Heart left ventricle (tissue), 16 donors: ENCODE data around the gene SYNGR2. TPM values are rescaled to one million over a fixed set of nuclear protein-coding genes. Genes with fewer than 3 reads are reported as not detected.

ENCODE experiments used
- ATAC-seq, 4 donors: fragments of 200-7000 bp; cut with Tn5 transposase; one replicate each; pipeline ENCODE4 v1.9.1; 2020 to 2022; ENCODE audit warnings: moderate library complexity in 4 of 4, mild to moderate bottlenecking in 3 of 4, moderate number of reproducible peaks in 1 of 4
- DNase-seq, 5 donors: peaks; one replicate each; pipeline ENCODE4 v3.0.0-alpha.2; 2020
- H3K27ac ChIP-seq, 12 donors: fragments of 200-600 bp; sonication (generic) in 4 of 12; one replicate each; pipeline versions ENCODE4 v1.5.0 to v1.8.0; 2016 to 2022; ENCODE audit warnings: mild to moderate bottlenecking in 2 of 12
- H3K27me3 ChIP-seq, 9 donors: fragments of 200-600 bp; sonication (generic) in 2 of 9; one replicate each; pipeline versions ENCODE4 v1.5.1 to v1.8.0; 2016 to 2022; ENCODE audit warnings: mild to moderate bottlenecking in 3 of 9
- H3K36me3 ChIP-seq, 9 donors: fragments of 200-600 bp; sonication (generic) in 2 of 9; one replicate each; pipeline versions ENCODE4 v1.5.0 to v1.8.0; 2018 to 2022; ENCODE audit warnings: mild to moderate bottlenecking in 2 of 9
- H3K4me1 ChIP-seq, 12 donors: fragments of 200-600 bp; sonication (generic) in 4 of 12; one replicate each; pipeline versions ENCODE4 v1.5.0 to v1.8.0; 2016 to 2022; ENCODE audit warnings: mild to moderate bottlenecking in 3 of 12
- H3K4me3 ChIP-seq, 12 donors: fragments of 200-600 bp; sonication (generic) in 4 of 12; one replicate each; pipeline versions ENCODE4 v1.5.0 to v1.8.0; 2017 to 2022; ENCODE audit warnings: mild to moderate bottlenecking in 9 of 12, moderate library complexity in 4 of 12
- H3K9me3 ChIP-seq, 12 donors: fragments of 200-600 bp; sonication (generic) in 4 of 12; one replicate each; pipeline versions ENCODE4 v1.5.0 to v1.8.0; 2016 to 2022; ENCODE audit warnings: mild to moderate bottlenecking in 1 of 12
- POLR2A ChIP-seq, 2 donors: fragments of 450-650 bp; IDR thresholded peaks; one replicate each; pipeline ENCODE4 v1.6.1; 2017; ENCODE audit warnings: antibody characterized with exemption in 2 of 2, mild to moderate bottlenecking in 2 of 2, moderate library complexity in 2 of 2
- WGBS, 4 donors: extraction: QIAGEN DNeasy Blood & Tissue Kit in 2 of 4; methylation state at CpG; one replicate each; pipeline versions ENCODE4 v1.1.5 to v1.1.7; 2013 to 2018; 5-methylcytosine and 5-hydroxymethylcytosine counted together
- intact Hi-C, 10 donors: fragments of 100-400 bp; cut with DNase I; formaldehyde crosslinking; loops; one replicate each; pipeline versions ENCODE4 v1.11.1 to v1.14.2; 2022
- polyA plus RNA-seq, 2 donors: library from polyadenylated mRNA; stranded (reverse); fragments of 200-250 nt; gene quantifications; one replicate each; pipeline ENCODE4 v1.2.3, GENCODE V29; 2013
- total RNA-seq, 9 donors: library from RNA; depleted of rRNA in 2 of 9; stranded (reverse); fragments of >200 nt in 2 of 9; fragmentation: NEBNext Ultra II Directional in 3 of 9; extraction: Animal tissue kit (Norgen Biotek cat#: 25700) in 3 of 9; gene quantifications; one replicate each; pipeline versions ENCODE4 v1.1.0 to v1.2.4, GENCODE V29; 2016 to 2023
- TF ChIP-seq, protein P1 (sequence below), 12 donors: fragments of 200-600 bp; sonication (generic) in 4 of 12; IDR thresholded peaks; one replicate each; pipeline versions ENCODE4 v1.5.0 to v1.8.0; 2018 to 2022; ENCODE audit warnings: antibody characterized with exemption in 12 of 12, mild to moderate bottlenecking in 5 of 12
- donor health status: ischemic (EF 13 %, LVEDD 7.1; RV severe dilation, severe dysfunction).
- donor health status: healthy with polysubstance abuse.
- donor health status: DM: no; HTN: yes; CAD: no.
- donor health status: DM: no; HTN: no; CAD: no.
- donor health status: ischemic (EF 25% LVEDD 6.9; RV normal size, moderate dysfunction).
- donor health status: ischemic (EF 25% LVEDD 5.7; RV mildly dilated, moderate dysfunction).
- donor health status: healthy.
- donor health status: DM: yes; HTN: yes; CAD: no.
- donor health status: ischemic (EF 35%, LVEDD 5.7; RV mildly dilated, moderate dysfunction).
- donor health status: nonischemic (EF 11% LVEDD 7.7; RV severe dilation, severe dysfunction).
- donor health status: DM: yes; HTN: yes; CAD: no.
- donor health status: PGD.
- donor health status: ischemic (EF 29% LVEDD 5.4; RV normal size, mild dysfunction).
- donor health status: nonischemic (EF 23%, LVEDD 6.1; RV moderate dilation, normal function).

SYNGR2 gene
- total and polyA plus RNA-seq, 11 donors, result 99.5 to 268 (median 135) TPM

GRCh38 chr17:78210111-78210510 lies 41.7 kb downstream of the SYNGR2 start:
- DNase-seq, result no peak
- peaks cover 0 to 11% (median 0%) of the 10 kb centered on the region in 9 donors for H3K36me3 ChIP-seq
- H3K4me3 ChIP-seq, result no peak overlapping the region
- no peak for ATAC-seq
- H3K27ac ChIP-seq, result no peak overlapping the region
- no peak for TF ChIP-seq POLR2A (IDR thresholded peaks at IDR 0.05)
- TF ChIP-seq, protein P1, sequence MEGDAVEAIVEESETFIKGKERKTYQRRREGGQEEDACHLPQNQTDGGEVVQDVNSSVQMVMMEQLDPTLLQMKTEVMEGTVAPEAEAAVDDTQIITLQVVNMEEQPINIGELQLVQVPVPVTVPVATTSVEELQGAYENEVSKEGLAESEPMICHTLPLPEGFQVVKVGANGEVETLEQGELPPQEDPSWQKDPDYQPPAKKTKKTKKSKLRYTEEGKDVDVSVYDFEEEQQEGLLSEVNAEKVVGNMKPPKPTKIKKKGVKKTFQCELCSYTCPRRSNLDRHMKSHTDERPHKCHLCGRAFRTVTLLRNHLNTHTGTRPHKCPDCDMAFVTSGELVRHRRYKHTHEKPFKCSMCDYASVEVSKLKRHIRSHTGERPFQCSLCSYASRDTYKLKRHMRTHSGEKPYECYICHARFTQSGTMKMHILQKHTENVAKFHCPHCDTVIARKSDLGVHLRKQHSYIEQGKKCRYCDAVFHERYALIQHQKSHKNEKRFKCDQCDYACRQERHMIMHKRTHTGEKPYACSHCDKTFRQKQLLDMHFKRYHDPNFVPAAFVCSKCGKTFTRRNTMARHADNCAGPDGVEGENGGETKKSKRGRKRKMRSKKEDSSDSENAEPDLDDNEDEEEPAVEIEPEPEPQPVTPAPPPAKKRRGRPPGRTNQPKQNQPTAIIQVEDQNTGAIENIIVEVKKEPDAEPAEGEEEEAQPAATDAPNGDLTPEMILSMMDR (IDR thresholded peaks at IDR 0.05), result no peak
- 77 to 83% (median 81%) methylated on average over 10 of the region's 10 CpGs for WGBS, 4 donors
- no peaks in the 10 kb centered on the region for H3K27me3 ChIP-seq
- intact Hi-C loops, result loop anchor here in 1 of 10 donors (10.0 kb wide), 1 partner anchor 55 kb away; no protein-coding TSS in a partner anchor
- no peaks in the 10 kb centered on the region for H3K9me3 ChIP-seq
- H3K4me1 ChIP-seq, result peaks cover 0 to 12% (median 6%) of the 10 kb centered on the region in 12 donors

DNA sequence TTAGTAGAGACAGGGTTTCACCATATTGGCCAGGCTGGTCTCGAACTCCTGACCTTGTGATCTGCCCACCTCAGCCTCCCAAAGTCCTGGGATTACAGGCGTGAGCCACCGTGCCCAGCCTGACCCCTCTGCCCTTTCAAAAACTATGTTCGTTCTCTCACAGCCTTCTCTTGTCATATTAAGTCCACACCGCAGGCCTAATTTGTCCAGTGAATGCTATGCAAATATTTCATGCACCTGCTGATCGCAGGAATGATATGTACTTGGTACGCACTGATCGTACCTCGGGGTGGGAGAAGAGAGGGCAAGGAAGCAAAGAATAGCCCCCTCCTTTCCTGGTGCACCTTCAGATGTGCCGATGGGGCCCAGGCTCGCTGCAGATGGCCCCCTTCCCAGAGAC lies 42.7 kb downstream of the SYNGR2 start:
- Histone ChIP-seq H3K4me1 (peaks cover 0 to 12% (median 6%) of the 10 kb centered on the region in 12 donors), H3K27me3 (no peaks in the 10 kb centered on the region), H3K4me3 (no peak overlapping the region), H3K9me3 (no peaks in the 10 kb centered on the region), H3K27ac (no peak overlapping the region), H3K36me3 (peaks cover 0 to 5% (median 0%) of the 10 kb centered on the region in 9 donors)
- no peak for ATAC-seq
- no peak for DNase-seq
- intact Hi-C loops, result loop anchor here in 1 of 10 donors (10.0 kb wide), 1 partner anchor 56 kb away; no protein-coding TSS in a partner anchor
- WGBS, 4 donors, result 83 to 90% (median 87%) methylated on average over 11 of the region's 11 CpGs
- TF ChIP-seq POLR2A (IDR thresholded peaks at IDR 0.05), result no peak
- TF ChIP-seq, protein P1 (IDR thresholded peaks at IDR 0.05), result no peak

DNA sequence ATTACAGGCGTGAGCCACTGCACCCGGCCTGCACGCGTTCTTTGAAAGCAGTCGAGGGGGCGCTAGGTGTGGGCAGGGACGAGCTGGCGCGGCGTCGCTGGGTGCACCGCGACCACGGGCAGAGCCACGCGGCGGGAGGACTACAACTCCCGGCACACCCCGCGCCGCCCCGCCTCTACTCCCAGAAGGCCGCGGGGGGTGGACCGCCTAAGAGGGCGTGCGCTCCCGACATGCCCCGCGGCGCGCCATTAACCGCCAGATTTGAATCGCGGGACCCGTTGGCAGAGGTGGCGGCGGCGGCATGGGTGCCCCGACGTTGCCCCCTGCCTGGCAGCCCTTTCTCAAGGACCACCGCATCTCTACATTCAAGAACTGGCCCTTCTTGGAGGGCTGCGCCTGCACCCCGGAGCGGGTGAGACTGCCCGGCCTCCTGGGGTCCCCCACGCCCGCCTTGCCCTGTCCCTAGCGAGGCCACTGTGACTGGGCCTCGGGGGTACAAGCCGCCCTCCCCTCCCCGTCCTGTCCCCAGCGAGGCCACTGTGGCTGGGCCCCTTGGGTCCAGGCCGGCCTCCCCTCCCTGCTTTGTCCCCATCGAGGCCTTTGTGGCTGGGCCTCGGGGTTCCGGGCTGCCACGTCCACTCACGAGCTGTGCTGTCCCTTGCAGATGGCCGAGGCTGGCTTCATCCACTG lies 45.8 kb downstream of the SYNGR2 start, which contains the start of gene BIRC5:
BIRC5 (plus strand) TSS at position 238 of the 690 bp plus-strand sequence; CDS start at position 302, 64 bp downstream.
- no peaks in the 10 kb centered on the region for H3K9me3 ChIP-seq
- no peaks in the 10 kb centered on the region for H3K27me3 ChIP-seq
- 1 to 5% (median 2%) methylated on average over 13 to 60 of the region's 60 CpGs for WGBS, 4 donors
- H3K36me3 ChIP-seq, result no peaks in the 10 kb centered on the region
- TF ChIP-seq, protein P1 (IDR thresholded peaks at IDR 0.05), result no peak
- peak in 1 of 2 donors; percentile 27 for TF ChIP-seq POLR2A (IDR thresholded peaks at IDR 0.05)
- peaks cover 0 to 12% (median 5%) of the 10 kb centered on the region in 12 donors for H3K4me1 ChIP-seq
- peak within 1 kb of the TSS in 10 of 12 donors; percentile 34 to 70 (median 48) for H3K4me3 ChIP-seq
- peak; percentile 88 to 95 (median 90) for DNase-seq
- peak; percentile 98 to 99 (median 99) for ATAC-seq
- H3K27ac ChIP-seq, result no peak within 1 kb of the TSS
- intact Hi-C loops, result loop anchor here in 1 of 10 donors (10.0 kb wide), 1 partner anchor 59 kb away; no protein-coding TSS in a partner anchor

DNA sequence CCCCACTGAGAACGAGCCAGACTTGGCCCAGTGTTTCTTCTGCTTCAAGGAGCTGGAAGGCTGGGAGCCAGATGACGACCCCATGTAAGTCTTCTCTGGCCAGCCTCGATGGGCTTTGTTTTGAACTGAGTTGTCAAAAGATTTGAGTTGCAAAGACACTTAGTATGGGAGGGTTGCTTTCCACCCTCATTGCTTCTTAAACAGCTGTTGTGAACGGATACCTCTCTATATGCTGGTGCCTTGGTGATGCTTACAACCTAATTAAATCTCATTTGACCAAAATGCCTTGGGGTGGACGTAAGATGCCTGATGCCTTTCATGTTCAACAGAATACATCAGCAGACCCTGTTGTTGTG lies 46.3 kb downstream of the SYNGR2 start:
- intact Hi-C loops, result loop anchor here in 1 of 10 donors (10.0 kb wide), 1 partner anchor 60 kb away; no protein-coding TSS in a partner anchor
- no peak for DNase-seq
- no peaks in the 10 kb centered on the region for H3K9me3 ChIP-seq

More for the DNA sequence above, 46.3 kb downstream of the SYNGR2 start:
- no peaks in the 10 kb centered on the region for H3K27me3 ChIP-seq
- peak overlapping the region in 6 of 12 donors; percentile 34 to 70 (median 52) for H3K4me3 ChIP-seq
- H3K36me3 ChIP-seq, result no peaks in the 10 kb centered on the region
- peaks cover 0 to 12% (median 5%) of the 10 kb centered on the region in 12 donors for H3K4me1 ChIP-seq
- TF ChIP-seq, protein P1 (IDR thresholded peaks at IDR 0.05), result no peak
- no peak for TF ChIP-seq POLR2A (IDR thresholded peaks at IDR 0.05)
- WGBS, 4 donors, result 12 to 19% (median 15%) methylated on average over 5 of the region's 5 CpGs
- no peak for ATAC-seq
- no peak overlapping the region for H3K27ac ChIP-seq
